GM12878 (cell line): ENCODE results near the gene PCDHGA1. TPM values are rescaled to one million over a fixed set of nuclear protein-coding genes. Genes with fewer than 3 reads are reported as not detected.

ENCODE experiments used
- ATAC-seq: fragments of 200-7000 bp; cut with Tn5 transposase; 3 replicates; pipeline ENCODE4 v1.9.1; 2020; ENCODE audit warnings: mild to moderate bottlenecking, moderate library complexity
- BruUV-seq: library from RNA; stranded (reverse); fragments of 400-500 nt; replicated peaks from 2 replicates; lab custom pipeline; 2021; lab: Mats Ljungman, UMichigan
- CTCF ChIA-PET: fragments of 300-600 bp; sonication (Branson Sonifier 250); formaldehyde crosslinking; extraction: SDS; loops from one replicate; lab custom pipeline; 2021; ENCODE audit warnings: inconsistent platforms; lab: Yijun Ruan, JAX
- POLR2A ChIA-PET: fragments of 350-600 bp; formaldehyde crosslinking; extraction: SDS; loops from one replicate; lab custom pipeline; 2021; ENCODE audit warnings: inconsistent platforms; lab: Charles Lee
- RAD21 ChIA-PET: fragments of 300-600 bp; sonication (Branson Sonifier 250); formaldehyde crosslinking; loops from one replicate; lab custom pipeline; 2023; ENCODE audit warnings: antibody characterized with exemption; ENCODE audit not compliant: unreplicated experiment; lab: Charles Lee
- SMC1A ChIA-PET: fragments of 300-600 bp; sonication (Branson Sonifier 250); formaldehyde crosslinking; loops from one replicate; lab custom pipeline; 2023; ENCODE audit not compliant: unreplicated experiment, uncharacterized antibody; lab: Charles Lee
- DNase-seq: peaks from one replicate; pipeline ENCODE4 v3.0.0-alpha.2; 2011; ENCODE audit warnings: low read depth, low spot score
- FAIRE-seq: peaks from 3 replicates; lab custom pipeline; 2011; peaks lifted over from hg19 to GRCh38; lab: Jason Lieb, UNC
- H2AFZ ChIP-seq: 2 replicates; pipeline ENCODE4 v1.6.0; 2011; ENCODE audit warnings: low read depth, low read length, control low read depth; ENCODE audit not compliant: control insufficient read depth
- H3K27ac ChIP-seq: 2 replicates; pipeline ENCODE4 v1.5.1; 2011; ENCODE audit warnings: control low read depth; ENCODE audit not compliant: control insufficient read depth, insufficient read depth
- H3K27me3 ChIP-seq, 2 experiments: replicated peaks in 1 of 2; 2 replicates each; pipeline versions ENCODE4 v1.6.0 to v1.6.1; 2011; ENCODE audit warnings: low read length in 1 of 2; ENCODE audit not compliant: control insufficient read depth in 2 of 2, insufficient read depth in 2 of 2
- H3K36me3 ChIP-seq, 2 experiments: 2 replicates each; pipeline ENCODE4 v1.5.1; 2011; ENCODE audit warnings: low read length in 1 of 2; ENCODE audit not compliant: control insufficient read depth in 2 of 2, insufficient read depth in 2 of 2
- H3K4me1 ChIP-seq: 2 replicates; pipeline ENCODE4 v1.6.1; 2011; ENCODE audit warnings: mild to moderate bottlenecking, low read length, moderate library complexity, mixed read lengths; ENCODE audit not compliant: control insufficient read depth, insufficient read depth
- H3K4me2 ChIP-seq: 2 replicates; pipeline ENCODE4 v1.6.0; 2011; ENCODE audit warnings: control low read depth; ENCODE audit not compliant: control insufficient read depth, insufficient read depth
- H3K4me3 ChIP-seq: fragments of 200-600 bp; sonication (generic); 2 replicates; pipeline ENCODE4 v1.5.1; 2016
- H3K79me2 ChIP-seq: 2 replicates; pipeline ENCODE4 v1.6.0; 2011; ENCODE audit warnings: low read length; ENCODE audit not compliant: control insufficient read depth, insufficient read depth
- H3K9ac ChIP-seq: 2 replicates; pipeline ENCODE4 v1.8.0; 2011; ENCODE audit warnings: low read length, control low read depth, mixed read lengths; ENCODE audit not compliant: control insufficient read depth, insufficient read depth
- H3K9me3 ChIP-seq: replicated peaks from 3 replicates; pipeline ENCODE4 v1.5.1; 2011; ENCODE audit warnings: mild to moderate bottlenecking, low read length; ENCODE audit not compliant: control insufficient read depth, insufficient read depth
- H4K20me1 ChIP-seq: 2 replicates; pipeline ENCODE4 v1.6.0; 2011; ENCODE audit not compliant: control insufficient read depth, insufficient read depth
- BACH1 ChIP-seq: fragments of 450-650 bp; IDR thresholded peaks from 2 replicates; pipeline ENCODE4 v1.6.1; 2017; ENCODE audit warnings: mild to moderate bottlenecking, borderline replicate concordance
- CBX5 ChIP-seq: sonication (generic); IDR thresholded peaks from 2 replicates; pipeline ENCODE4 v1.6.1; 2016; ENCODE audit warnings: low read depth, moderate library complexity, mild to moderate bottlenecking, inconsistent platforms
- MYB ChIP-seq: fragments of 150-350 bp; IDR thresholded peaks from 2 replicates; pipeline ENCODE4 v1.6.1; 2014; ENCODE audit warnings: mild to moderate bottlenecking, low read depth, low read length, borderline replicate concordance
- NBN ChIP-seq: fragments of 450-650 bp; IDR thresholded peaks from 2 replicates; pipeline ENCODE4 v1.6.1; 2016
- RAD21 ChIP-seq: IDR thresholded peaks from 2 replicates; pipeline ENCODE4 v1.6.1; 2011; ENCODE audit warnings: mild to moderate bottlenecking, low read depth, low read length, moderate library complexity; ENCODE audit not compliant: insufficient read depth
- RELA ChIP-seq: fragments of 450-650 bp; IDR thresholded peaks from 2 replicates; pipeline ENCODE4 v1.8.0; 2014; ENCODE audit warnings: borderline replicate concordance; ENCODE audit not compliant: partially characterized antibody
- SMAD5 ChIP-seq: IDR thresholded peaks from 2 replicates; pipeline ENCODE4 v1.6.1; 2016; ENCODE audit warnings: antibody characterized with exemption, low read depth
- YBX1 ChIP-seq: fragments of 450-650 bp; IDR thresholded peaks from 2 replicates; pipeline ENCODE4 v1.6.1; 2016; ENCODE audit warnings: antibody characterized with exemption
- WGBS: methylation state at CpG from one replicate; pipeline ENCODE4 v1.1.6; 2016; ENCODE audit warnings: low lambda C conversion rate; ENCODE audit not compliant: insufficient replicate concordance, insufficient coverage; ENCODE audit errors: missing lambda C conversion rate; 5-methylcytosine and 5-hydroxymethylcytosine counted together
- in situ Hi-C: fragments of 300-500 bp; cut with MboI; formaldehyde crosslinking; loops from 9 replicates; pipeline ENCODE4 v1.14.3; 2018; ENCODE audit warnings: mixed read lengths
- intact Hi-C: fragments of 100-400 bp; cut with micrococcal nuclease; formaldehyde crosslinking; loops from one replicate; pipeline ENCODE4 v1.14.2; 2022; ENCODE audit not compliant: unreplicated experiment
- polyA plus RNA-seq, 11 experiments: library from polyadenylated mRNA; depleted of rRNA in 4 of 11; unstranded in 6 of 11; stranded (reverse) in 5 of 11; fragments of >200 nt; fragmentation: Nextera tagmentation in 4 of 11; fragmentation: Illumina TruSeq in 1 of 11; extraction: Ambion mirVana in 4 of 11; extraction: Trizol in 1 of 11; gene quantifications; 1 replicate in 1 of 11; 2 replicates in 10 of 11; pipeline versions ENCODE4 v1.2.1 to v1.2.3, GENCODE V29; 2011 to 2016; ENCODE audit warnings: inconsistent platforms in 2 of 11, missing spikeins in 2 of 11, low read depth in 1 of 11
- total RNA-seq, 4 experiments: library from RNA; depleted of rRNA in 3 of 4; stranded (reverse); fragments of >200 nt in 3 of 4; fragmentation: Illumina TruSeq in 1 of 4; extraction: Trizol in 1 of 4; gene quantifications; 2 replicates each; pipeline versions ENCODE4 v1.2.1 to v1.2.3, GENCODE V29; 2013 to 2021
- TF ChIP-seq, protein P1 (sequence below): fragments of 450-650 bp; formaldehyde crosslinking; IDR thresholded peaks from 2 replicates; pipeline ENCODE4 v1.5.0; 2022; ENCODE audit warnings: mild to moderate bottlenecking, missing genetic modification characterization
- TF ChIP-seq, protein P2 (sequence below): fragments of 150-350 bp; IDR thresholded peaks from 2 replicates; pipeline ENCODE4 v1.6.1; 2014; ENCODE audit warnings: mild to moderate bottlenecking, low read depth, low read length

PCDHGA1 gene
- total and polyA plus RNA-seq, 10 of the 15 experiments (the other 5 are each of a cell fraction or from before 2014, with no cell fraction given), result 0.02 to 0.51 (median 0.19) TPM; not detected in 3

GRCh38 chr5:141356950-141357349, 26.6 kb downstream of the PCDHGA1 start:
- no peaks in the 10 kb centered on the region for H3K36me3 ChIP-seq
- WGBS, result 57% methylated on average over 19 of the region's 19 CpGs
- H2AFZ ChIP-seq, result no peak overlapping the region
- H3K4me1 ChIP-seq, result no peaks in the 10 kb centered on the region
- H3K27me3 ChIP-seq, result no peaks in the 10 kb centered on the region
- H3K9me3 ChIP-seq, result peaks cover 4% of the 10 kb centered on the region; the same call in 2 of the 3 replicates
- no peak for FAIRE-seq
- POLR2A ChIA-PET, result no interaction called here
- DNase-seq, result no peak
- H3K27ac ChIP-seq, result no peak overlapping the region
- SMC1A ChIA-PET, result no interaction called here
- no peak overlapping the region for H3K4me3 ChIP-seq
- ATAC-seq, result no peak
- intact Hi-C loops, result no loop called here
- no TSS peak for BruUV-seq
- H4K20me1 ChIP-seq, result no peaks in the 10 kb centered on the region
- H3K9ac ChIP-seq, result no peak overlapping the region
- no peak overlapping the region for H3K4me2 ChIP-seq
- CTCF ChIA-PET, result interaction anchor here (1.4 kb wide), 1 partner anchor 13 kb away, joined by 3 read pairs; the partner anchor contains the start of gene PCDHGB3
- no peaks in the 10 kb centered on the region for H3K79me2 ChIP-seq
- TF ChIP-seq YBX1, result no peak
- in situ Hi-C loops, result no loop called here
- RAD21 ChIA-PET, result no interaction called here

DNA sequence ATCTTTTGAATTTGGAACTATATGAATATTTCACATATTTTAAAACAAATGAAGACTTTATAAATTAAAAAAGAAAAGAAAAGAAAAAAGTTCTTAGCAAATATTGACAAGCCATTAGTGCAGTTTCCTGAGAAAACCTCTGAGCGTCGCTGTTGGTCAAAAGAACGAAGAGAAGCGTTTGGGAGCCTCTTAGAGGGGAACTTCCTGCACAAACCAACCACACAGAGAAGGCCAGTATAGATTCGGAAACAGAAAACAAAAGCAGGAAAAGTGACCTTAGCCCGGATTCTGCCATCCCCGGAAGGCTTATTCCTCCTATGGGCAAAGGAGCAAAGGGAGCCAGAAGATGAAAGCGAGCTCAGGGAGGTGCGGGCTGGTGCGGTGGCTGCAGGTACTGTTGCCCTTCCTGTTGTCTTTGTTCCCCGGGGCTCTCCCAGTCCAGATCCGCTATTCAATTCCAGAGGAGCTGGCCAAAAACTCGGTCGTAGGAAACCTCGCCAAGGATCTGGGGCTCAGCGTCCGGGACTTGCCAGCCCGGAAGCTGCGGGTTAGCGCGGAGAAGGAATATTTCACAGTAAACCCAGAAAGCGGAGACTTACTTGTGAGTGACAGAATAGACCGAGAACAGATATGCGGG, 29.6 kb downstream of the PCDHGA1 start, which contains the start of gene PCDHGB2:
PCDHGB2 (plus strand) TSS at position 205 of the 637 bp plus-strand sequence; CDS start at position 347, 142 bp downstream.
- in situ Hi-C loops (no loop called here), intact Hi-C loops (no loop called here)
- Histone ChIP-seq H3K4me3 (peak within 1 kb of the TSS; percentile 12), H4K20me1 (no peaks in the 10 kb centered on the region), H3K4me2 (no peak within 1 kb of the TSS), H3K9me3 (peaks cover 6% of the 10 kb centered on the region; the same call in 2 of the 3 replicates), H3K4me1 (no peaks in the 10 kb centered on the region), H3K36me3 (no peaks in the 10 kb centered on the region), H3K9ac (no peak within 1 kb of the TSS), H3K27ac (no peak within 1 kb of the TSS), H2AFZ (no peak within 1 kb of the TSS), H3K27me3 (no peaks in the 10 kb centered on the region), H3K79me2 (no peaks in the 10 kb centered on the region)
- SMC1A ChIA-PET, result no interaction called here
- FAIRE-seq (no peak), DNase-seq (no peak), ATAC-seq (peak; percentile 64)
- WGBS, result 31% methylated on average over 24 of the region's 24 CpGs
- RAD21 ChIA-PET, result no interaction called here
- CTCF ChIA-PET, result interaction anchor here (0.6 to 1.4 kb wide), 5 partner anchors 10 to 204 kb away, joined by 3 to 4 read pairs (median 3); partner anchors contain the start of gene PCDHGB3
- BruUV-seq, result no TSS peak
- POLR2A ChIA-PET, result no interaction called here
- TF ChIP-seq, protein P1, sequence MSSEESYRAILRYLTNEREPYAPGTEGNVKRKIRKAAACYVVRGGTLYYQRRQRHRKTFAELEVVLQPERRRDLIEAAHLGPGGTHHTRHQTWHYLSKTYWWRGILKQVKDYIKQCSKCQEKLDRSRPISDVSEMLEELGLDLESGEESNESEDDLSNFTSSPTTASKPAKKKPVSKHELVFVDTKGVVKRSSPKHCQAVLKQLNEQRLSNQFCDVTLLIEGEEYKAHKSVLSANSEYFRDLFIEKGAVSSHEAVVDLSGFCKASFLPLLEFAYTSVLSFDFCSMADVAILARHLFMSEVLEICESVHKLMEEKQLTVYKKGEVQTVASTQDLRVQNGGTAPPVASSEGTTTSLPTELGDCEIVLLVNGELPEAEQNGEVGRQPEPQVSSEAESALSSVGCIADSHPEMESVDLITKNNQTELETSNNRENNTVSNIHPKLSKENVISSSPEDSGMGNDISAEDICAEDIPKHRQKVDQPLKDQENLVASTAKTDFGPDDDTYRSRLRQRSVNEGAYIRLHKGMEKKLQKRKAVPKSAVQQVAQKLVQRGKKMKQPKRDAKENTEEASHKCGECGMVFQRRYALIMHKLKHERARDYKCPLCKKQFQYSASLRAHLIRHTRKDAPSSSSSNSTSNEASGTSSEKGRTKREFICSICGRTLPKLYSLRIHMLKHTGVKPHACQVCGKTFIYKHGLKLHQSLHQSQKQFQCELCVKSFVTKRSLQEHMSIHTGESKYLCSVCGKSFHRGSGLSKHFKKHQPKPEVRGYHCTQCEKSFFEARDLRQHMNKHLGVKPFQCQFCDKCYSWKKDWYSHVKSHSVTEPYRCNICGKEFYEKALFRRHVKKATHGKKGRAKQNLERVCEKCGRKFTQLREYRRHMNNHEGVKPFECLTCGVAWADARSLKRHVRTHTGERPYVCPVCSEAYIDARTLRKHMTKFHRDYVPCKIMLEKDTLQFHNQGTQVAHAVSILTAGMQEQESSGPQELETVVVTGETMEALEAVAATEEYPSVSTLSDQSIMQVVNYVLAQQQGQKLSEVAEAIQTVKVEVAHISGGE (CRISPR knock-in tag), result no peak
- TF ChIP-seq RELA (no peak), MYB (no peak), CBX5 (0 out of 2 replicates have a peak, but pooled peaks have one; percentile 25), RAD21 (peak; percentile 47; the same call in 1 of the 2 replicates), BACH1 (no peak), SMAD5 (no peak), NBN (no peak)
- TF ChIP-seq, protein P2, sequence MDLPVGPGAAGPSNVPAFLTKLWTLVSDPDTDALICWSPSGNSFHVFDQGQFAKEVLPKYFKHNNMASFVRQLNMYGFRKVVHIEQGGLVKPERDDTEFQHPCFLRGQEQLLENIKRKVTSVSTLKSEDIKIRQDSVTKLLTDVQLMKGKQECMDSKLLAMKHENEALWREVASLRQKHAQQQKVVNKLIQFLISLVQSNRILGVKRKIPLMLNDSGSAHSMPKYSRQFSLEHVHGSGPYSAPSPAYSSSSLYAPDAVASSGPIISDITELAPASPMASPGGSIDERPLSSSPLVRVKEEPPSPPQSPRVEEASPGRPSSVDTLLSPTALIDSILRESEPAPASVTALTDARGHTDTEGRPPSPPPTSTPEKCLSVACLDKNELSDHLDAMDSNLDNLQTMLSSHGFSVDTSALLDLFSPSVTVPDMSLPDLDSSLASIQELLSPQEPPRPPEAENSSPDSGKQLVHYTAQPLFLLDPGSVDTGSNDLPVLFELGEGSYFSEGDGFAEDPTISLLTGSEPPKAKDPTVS, result no peak
